Retinal pigment epithelial cell (primary cell): Measurements from ENCODE around the gene GRIK5.

Experiments
- DNase-seq: peaks from one replicate; pipeline ENCODE4 v3.0.0-alpha.2; 2010; ENCODE audit warnings: low read depth
- H3K4me3 ChIP-seq: 2 replicates; pipeline ENCODE4 v1.5.1; 2011; ENCODE audit warnings: mild to moderate bottlenecking, low read length, control low read depth, moderate library complexity
- CTCF ChIP-seq: conservative IDR thresholded peaks from 2 replicates; pipeline ENCODE4 v1.5.1; 2011; ENCODE audit warnings: low read depth, low read length, control low read depth, inconsistent platforms

GRIK5 gene

GRCh38 chr19:42090672-42091071 lies 20.7 kb upstream of the GRIK5 start:
- TF ChIP-seq CTCF, result no peak
- H3K4me3 ChIP-seq, result no peak overlapping the region
- DNase-seq, result no peak

DNA sequence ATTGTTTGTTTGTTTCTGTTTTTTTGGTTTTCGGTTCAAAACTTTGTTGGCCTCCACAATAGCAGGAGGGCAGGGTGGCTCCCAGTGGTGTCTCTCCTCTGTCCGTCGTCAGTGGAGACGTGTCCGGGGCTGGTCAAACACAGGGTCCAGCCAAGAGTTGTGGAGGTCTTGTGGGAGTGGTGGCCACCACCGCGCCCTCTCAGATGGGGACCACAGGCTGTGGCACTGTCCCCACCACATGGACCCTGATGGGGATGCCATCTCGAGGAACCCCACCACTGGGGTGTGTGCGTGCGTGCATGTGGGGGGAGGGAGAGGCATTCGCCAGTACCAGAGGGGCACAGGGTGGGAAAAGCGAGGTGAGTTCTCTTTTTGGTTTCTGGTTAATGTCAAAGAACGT lies 19.8 kb upstream of the GRIK5 start:
- DNase-seq, result no peak
- no peak overlapping the region for H3K4me3 ChIP-seq
- no peak for TF ChIP-seq CTCF

- no peak for TF ChIP-seq CTCF
- DNase-seq, result no peak
- H3K4me3 ChIP-seq, result no peak overlapping the region
Measured at GRCh38 chr19:42089191-42089750, 19.3 kb upstream of the GRIK5 start.

DNA sequence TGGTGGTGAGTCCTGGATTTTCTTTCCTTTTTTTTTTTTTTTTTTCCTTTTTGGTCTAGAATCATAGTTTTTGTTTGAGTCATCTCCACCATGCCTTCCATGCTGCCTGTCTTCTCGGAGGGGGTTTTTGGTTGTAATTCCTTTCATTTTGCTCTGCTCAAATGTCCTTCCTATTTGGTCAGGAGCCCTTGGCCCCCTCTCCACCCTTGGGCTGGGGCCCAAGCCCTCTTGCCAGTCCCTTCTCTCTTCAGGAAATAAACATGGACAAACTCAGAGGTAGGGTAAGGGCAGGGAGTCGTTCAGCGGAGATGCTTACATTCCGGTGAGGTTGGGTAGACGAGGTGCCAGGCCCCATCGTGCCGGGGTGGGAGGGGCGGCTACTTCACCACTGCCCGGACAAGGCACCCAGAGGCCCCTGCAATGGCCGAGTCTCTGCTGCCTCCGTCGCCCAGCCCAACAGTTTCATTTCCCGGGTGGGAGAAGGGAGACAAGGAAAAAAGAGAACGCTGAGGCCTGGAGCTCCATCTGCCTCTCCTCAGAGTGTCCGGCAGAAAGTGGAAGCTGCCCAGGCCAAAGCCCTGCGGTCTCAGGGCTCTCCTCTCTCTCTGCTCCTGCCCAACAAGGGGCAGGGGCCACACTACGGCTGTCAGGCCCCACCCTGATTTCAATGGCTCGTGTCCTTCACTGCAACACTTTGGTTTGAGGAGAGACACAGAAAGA lies 18.6 kb upstream of the GRIK5 start:
- no peak for TF ChIP-seq CTCF
- no peak overlapping the region for H3K4me3 ChIP-seq
- no peak for DNase-seq

GRCh38 chr19:42086770-42087550 lies 17.0 kb upstream of the GRIK5 start:
- DNase-seq, result no peak
- no peak for TF ChIP-seq CTCF
- H3K4me3 ChIP-seq, result no peak overlapping the region

- H3K4me3 ChIP-seq, result no peak overlapping the region
- no peak for DNase-seq
- TF ChIP-seq CTCF, result no peak
Measured at GRCh38 chr19:42086188-42086736, 16.3 kb upstream of the GRIK5 start.
